Mucosa of rectum (tissue), 2 donors: ENCODE data around the gene ANGPTL4.

Source experiments
- H3K27ac ChIP-seq, 2 donors: one replicate each; pipeline ENCODE4 v1.7.0; 2013; ENCODE audit warnings: inconsistent platforms in 2 of 2, low read depth in 2 of 2, low read length in 2 of 2
- H3K27me3 ChIP-seq, 2 donors: one replicate each; pipeline ENCODE4 v1.7.0; 2013; ENCODE audit warnings: low read length in 2 of 2; ENCODE audit not compliant: control insufficient read depth in 2 of 2, insufficient read depth in 2 of 2
- H3K36me3 ChIP-seq, 2 donors: one replicate each; pipeline ENCODE4 v1.7.0; 2013; ENCODE audit warnings: low read length in 2 of 2; ENCODE audit not compliant: control insufficient read depth in 2 of 2, insufficient read depth in 2 of 2
- H3K4me1 ChIP-seq, 2 donors: one replicate each; pipeline ENCODE4 v1.7.0; 2013; ENCODE audit warnings: low read length in 2 of 2, mild to moderate bottlenecking in 1 of 2; ENCODE audit not compliant: control insufficient read depth in 2 of 2, insufficient read depth in 2 of 2
- H3K4me3 ChIP-seq, 2 donors: one replicate each; pipeline ENCODE4 v1.7.0; 2013; ENCODE audit warnings: low read length in 2 of 2
- H3K9ac ChIP-seq, 2 donors: one replicate each; pipeline ENCODE4 v1.7.0; 2013; ENCODE audit warnings: low read length in 2 of 2, low read depth in 1 of 2, mild to moderate bottlenecking in 1 of 2
- H3K9me3 ChIP-seq, 2 donors: one replicate each; pipeline ENCODE4 v1.7.0; 2013; ENCODE audit warnings: low read length in 2 of 2; ENCODE audit not compliant: control insufficient read depth in 2 of 2
- donor health status: healthy.
- donor health status: Normal muscosa, but diverticular disease.

The ANGPTL4 gene

GRCh38 chr19:8412783-8413628 is 49.1 kb downstream of the ANGPTL4 start, which contains the start of gene MARCHF2:
Gene MARCHF2, plus strand, starts transcription at chr19:8413305. Its CDS starts 8,536 bp downstream, at chr19:8421841.
- Histone ChIP-seq H3K27ac (peak within 1 kb of the TSS; percentile 43 to 55), H3K4me1 (peaks cover 3 to 9% of the 10 kb centered on the region in 2 donors)

GRCh38 chr19:8413629-8413995 is 49.7 kb downstream of the ANGPTL4 start:
- Histone ChIP-seq H3K27ac (peak overlapping the region; percentile 43 to 55), H3K9ac (peak overlapping the region; percentile 68 to 72), H3K9me3 (no peaks in the 10 kb centered on the region), H3K27me3 (no peaks in the 10 kb centered on the region), H3K36me3 (no peaks in the 10 kb centered on the region), H3K4me1 (peaks cover 3 to 9% of the 10 kb centered on the region in 2 donors), H3K4me3 (peak overlapping the region; percentile 76 to 84)

More at GRCh38 chr19:8412783-8413628, 49.1 kb downstream of the ANGPTL4 start, which contains the start of gene MARCHF2:
- peak within 1 kb of the TSS; percentile 76 to 84 for H3K4me3 ChIP-seq
- H3K9me3 ChIP-seq = no peaks in the 10 kb centered on the region
- no peaks in the 10 kb centered on the region for H3K27me3 ChIP-seq
- H3K9ac ChIP-seq = peak within 1 kb of the TSS; percentile 68 to 72
- no peaks in the 10 kb centered on the region for H3K36me3 ChIP-seq

GRCh38 chr19:8416796-8417195 is 52.8 kb downstream of the ANGPTL4 start:
- Histone ChIP-seq H3K27ac (no peak overlapping the region), H3K36me3 (peaks cover 0 to 1% of the 10 kb centered on the region in 2 donors), H3K4me3 (no peak overlapping the region), H3K9ac (no peak overlapping the region), H3K27me3 (no peaks in the 10 kb centered on the region), H3K4me1 (peaks cover 3 to 9% of the 10 kb centered on the region in 2 donors), H3K9me3 (no peaks in the 10 kb centered on the region)

GRCh38 chr19:8421484-8422461 is 57.8 kb downstream of the ANGPTL4 start:
- Histone ChIP-seq H3K4me1 (no peaks in the 10 kb centered on the region), H3K27ac (no peak overlapping the region), H3K36me3 (peaks cover 4 to 7% of the 10 kb centered on the region in 2 donors), H3K4me3 (no peak overlapping the region), H3K9ac (no peak overlapping the region), H3K9me3 (no peaks in the 10 kb centered on the region), H3K27me3 (no peaks in the 10 kb centered on the region)

GRCh38 chr19:8423817-8424223 is 59.9 kb downstream of the ANGPTL4 start:
- peak overlapping the region in 1 of 2 donors; percentile 41 for H3K9ac ChIP-seq
- H3K4me3 ChIP-seq = peak overlapping the region in 1 of 2 donors; percentile 13
- H3K9me3 ChIP-seq = no peaks in the 10 kb centered on the region
- H3K27me3 ChIP-seq = no peaks in the 10 kb centered on the region
- H3K36me3 ChIP-seq = peaks cover 4 to 7% of the 10 kb centered on the region in 2 donors
- H3K27ac ChIP-seq = peak overlapping the region; percentile 59 to 78
- H3K4me1 ChIP-seq = no peaks in the 10 kb centered on the region
